Left lung (tissue), 10 donors: ENCODE data around the gene RBFOX2. TPM values are rescaled to one million over a fixed set of nuclear protein-coding genes. Genes with fewer than 3 reads are reported as not detected.

Experiments used
- ATAC-seq: fragments of 200-7000 bp; cut with Tn5 transposase; one replicate; pipeline ENCODE4 v1.9.1; 2020; ENCODE audit warnings: moderate library complexity
- DNase-seq, 4 donors: peaks; one replicate each; pipeline ENCODE4 v3.0.0-alpha.2; 2013 to 2020
- H3K27ac ChIP-seq, 2 donors: fragments of 200-600 bp; sonication (generic) in 1 of 2; one replicate each; pipeline versions ENCODE4 v1.5.0 to v1.8.0; 2020 to 2021
- H3K27me3 ChIP-seq, 2 donors: fragments of 200-600 bp; sonication (generic) in 1 of 2; one replicate each; pipeline versions ENCODE4 v1.5.0 to v1.8.0; 2020 to 2021
- H3K36me3 ChIP-seq, 2 donors: fragments of 200-600 bp; sonication (generic) in 1 of 2; one replicate each; pipeline versions ENCODE4 v1.5.0 to v1.8.0; 2020 to 2021
- H3K4me1 ChIP-seq, 2 donors: fragments of 200-600 bp; one replicate each; pipeline ENCODE4 v1.8.0; 2021
- H3K4me3 ChIP-seq, 2 donors: fragments of 200-600 bp; sonication (generic) in 1 of 2; one replicate each; pipeline versions ENCODE4 v1.5.0 to v1.8.0; 2020 to 2021; ENCODE audit warnings: mild to moderate bottlenecking in 1 of 2
- H3K9me3 ChIP-seq, 2 donors: fragments of 200-600 bp; sonication (generic) in 1 of 2; one replicate each; pipeline versions ENCODE4 v1.5.0 to v1.8.0; 2020 to 2021
- intact Hi-C, 2 donors: fragments of 100-400 bp; cut with DNase I; formaldehyde crosslinking; loops; one replicate each; pipeline versions ENCODE4 v1.11.2 to v1.14.2; 2022
- polyA plus RNA-seq, 6 donors: library from polyadenylated mRNA; unstranded; fragments of 120-200 nt; gene quantifications; one replicate each; pipeline ENCODE4 v1.2.1, GENCODE V29; 2013; ENCODE audit not compliant: insufficient read length in 6 of 6
- total RNA-seq, 2 donors: library from RNA; stranded (reverse); fragmentation: NEBNext Ultra II Directional; extraction: Animal tissue kit (Norgen Biotek cat#: 25700); gene quantifications; one replicate each; pipeline ENCODE4 v1.2.1, GENCODE V29; 2021
- TF ChIP-seq, protein P1 (sequence below), 2 donors: fragments of 200-600 bp; sonication (generic) in 1 of 2; IDR thresholded peaks; one replicate each; pipeline versions ENCODE4 v1.5.0 to v1.8.0; 2021; ENCODE audit warnings: antibody characterized with exemption in 2 of 2
- donor health status: DM: no; HTN: yes; CAD: no.
- donor health status: DM: no; HTN: no; CAD: no.

Gene RBFOX2
- total and polyA plus RNA-seq, 8 donors: 63.1 to 171 (median 154) TPM

DNA sequence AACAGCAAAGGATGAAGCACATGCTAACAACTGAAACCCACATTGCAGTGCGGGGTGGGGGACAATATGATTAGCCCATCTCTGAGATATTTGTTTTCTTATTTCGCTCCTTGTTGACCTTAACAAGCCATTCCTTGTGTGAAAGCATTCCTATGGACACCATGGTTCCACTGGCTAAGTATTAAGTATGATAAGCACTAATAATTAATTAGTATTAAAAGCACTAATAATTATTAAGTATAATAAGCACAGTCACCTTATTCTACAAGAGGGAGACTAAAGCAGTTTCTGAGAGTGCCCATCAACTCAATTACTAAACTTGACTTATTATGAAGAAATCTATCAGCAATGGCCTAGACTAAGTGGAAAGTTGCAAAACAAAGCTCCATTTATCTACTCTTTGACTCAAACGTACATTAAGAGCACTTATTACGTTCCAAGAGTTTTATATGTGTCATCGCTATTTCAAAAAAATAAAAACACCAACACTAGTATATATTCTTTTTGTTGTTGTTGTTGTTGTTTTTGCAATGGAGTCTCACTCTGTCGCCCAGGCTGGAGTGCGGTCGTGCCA, 65.3 kb downstream of the RBFOX2 start:
- DNase-seq (no peak), ATAC-seq (no peak)
- H3K27ac ChIP-seq: no peak overlapping the region
- no peak overlapping the region for H3K4me3 ChIP-seq
- H3K9me3 ChIP-seq: no peaks in the 10 kb centered on the region
- TF ChIP-seq, protein P1, sequence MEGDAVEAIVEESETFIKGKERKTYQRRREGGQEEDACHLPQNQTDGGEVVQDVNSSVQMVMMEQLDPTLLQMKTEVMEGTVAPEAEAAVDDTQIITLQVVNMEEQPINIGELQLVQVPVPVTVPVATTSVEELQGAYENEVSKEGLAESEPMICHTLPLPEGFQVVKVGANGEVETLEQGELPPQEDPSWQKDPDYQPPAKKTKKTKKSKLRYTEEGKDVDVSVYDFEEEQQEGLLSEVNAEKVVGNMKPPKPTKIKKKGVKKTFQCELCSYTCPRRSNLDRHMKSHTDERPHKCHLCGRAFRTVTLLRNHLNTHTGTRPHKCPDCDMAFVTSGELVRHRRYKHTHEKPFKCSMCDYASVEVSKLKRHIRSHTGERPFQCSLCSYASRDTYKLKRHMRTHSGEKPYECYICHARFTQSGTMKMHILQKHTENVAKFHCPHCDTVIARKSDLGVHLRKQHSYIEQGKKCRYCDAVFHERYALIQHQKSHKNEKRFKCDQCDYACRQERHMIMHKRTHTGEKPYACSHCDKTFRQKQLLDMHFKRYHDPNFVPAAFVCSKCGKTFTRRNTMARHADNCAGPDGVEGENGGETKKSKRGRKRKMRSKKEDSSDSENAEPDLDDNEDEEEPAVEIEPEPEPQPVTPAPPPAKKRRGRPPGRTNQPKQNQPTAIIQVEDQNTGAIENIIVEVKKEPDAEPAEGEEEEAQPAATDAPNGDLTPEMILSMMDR (IDR thresholded peaks at IDR 0.05): no peak
- no peaks in the 10 kb centered on the region for H3K27me3 ChIP-seq
- intact Hi-C loops: no loop called here
- H3K36me3 ChIP-seq: no peaks in the 10 kb centered on the region
- H3K4me1 ChIP-seq: peaks cover 0 to 12% of the 10 kb centered on the region in 2 donors

DNA sequence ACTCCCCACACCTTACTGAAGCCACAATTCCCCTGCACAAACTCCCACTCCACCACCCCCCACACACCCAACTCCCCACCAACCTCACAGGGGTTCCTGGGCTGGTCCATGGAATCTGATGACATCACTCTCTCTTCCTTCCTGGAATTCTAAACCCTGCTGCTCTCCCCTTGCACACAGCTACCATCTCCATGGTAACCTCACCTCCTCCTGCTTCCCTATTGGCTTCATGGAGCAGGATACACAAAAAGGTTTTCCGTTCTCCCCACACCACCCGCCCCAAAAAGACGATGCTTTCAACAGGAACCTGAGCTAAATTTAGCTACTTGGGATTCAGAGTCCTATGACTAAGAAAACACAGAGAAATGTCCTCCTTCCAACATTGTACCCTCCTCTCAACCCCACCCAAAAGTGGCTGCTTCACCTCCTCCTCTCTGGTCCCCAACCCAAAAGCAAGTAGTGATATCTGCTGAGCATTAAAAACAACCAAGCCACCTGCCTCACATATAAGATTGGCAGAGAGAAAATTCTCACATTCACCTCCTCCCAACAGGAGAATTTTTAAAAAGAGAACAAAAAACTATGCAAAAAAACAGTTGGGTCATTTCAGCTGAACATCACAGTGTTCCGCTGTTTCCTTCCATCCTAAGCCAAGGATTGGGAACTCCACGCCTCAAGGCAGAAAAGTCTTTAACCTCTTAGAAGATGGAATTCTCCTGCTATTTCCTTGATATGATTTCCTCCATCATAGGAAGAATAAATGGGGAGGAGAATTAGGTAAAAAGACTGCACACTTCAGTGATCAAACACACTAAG, 66.9 kb downstream of the RBFOX2 start:
- Histone ChIP-seq H3K27ac (peak overlapping the region; percentile 62 to 64), H3K36me3 (no peaks in the 10 kb centered on the region), H3K4me1 (peaks cover 0 to 12% of the 10 kb centered on the region in 2 donors), H3K27me3 (no peaks in the 10 kb centered on the region), H3K4me3 (no peak overlapping the region), H3K9me3 (no peaks in the 10 kb centered on the region)
- DNase-seq (peak in 3 of 4 donors; percentile 19 to 70 (median 34)), ATAC-seq (peak; percentile 79)
- intact Hi-C loops: no loop called here
- TF ChIP-seq, protein P1 (IDR thresholded peaks at IDR 0.05): no peak

DNA sequence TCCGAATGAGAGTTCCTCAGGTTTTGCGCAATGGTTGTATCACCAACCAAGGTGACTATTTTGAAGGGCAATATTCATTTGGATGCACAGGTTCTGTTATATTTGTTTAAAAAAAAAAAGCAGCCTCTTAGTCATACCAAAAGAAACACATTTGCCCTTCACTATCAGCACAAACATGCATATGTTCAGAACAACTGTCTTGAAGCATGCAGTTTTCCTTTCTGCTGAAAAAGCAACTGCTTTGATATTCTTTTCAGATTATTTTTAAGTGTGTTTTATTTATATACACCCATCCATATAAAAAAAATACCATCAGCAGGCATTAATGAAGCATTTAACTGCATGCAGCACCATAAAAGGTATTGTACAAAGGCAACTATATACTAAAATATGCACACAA, 67.8 kb downstream of the RBFOX2 start:
- Histone ChIP-seq H3K27ac (peak overlapping the region; percentile 60 to 62), H3K36me3 (no peaks in the 10 kb centered on the region), H3K4me3 (no peak overlapping the region), H3K27me3 (no peaks in the 10 kb centered on the region), H3K9me3 (no peaks in the 10 kb centered on the region), H3K4me1 (peaks cover 0 to 12% of the 10 kb centered on the region in 2 donors)
- DNase-seq: no peak
- intact Hi-C loops: no loop called here
- no peak for ATAC-seq
- TF ChIP-seq, protein P1 (IDR thresholded peaks at IDR 0.05): no peak

DNA sequence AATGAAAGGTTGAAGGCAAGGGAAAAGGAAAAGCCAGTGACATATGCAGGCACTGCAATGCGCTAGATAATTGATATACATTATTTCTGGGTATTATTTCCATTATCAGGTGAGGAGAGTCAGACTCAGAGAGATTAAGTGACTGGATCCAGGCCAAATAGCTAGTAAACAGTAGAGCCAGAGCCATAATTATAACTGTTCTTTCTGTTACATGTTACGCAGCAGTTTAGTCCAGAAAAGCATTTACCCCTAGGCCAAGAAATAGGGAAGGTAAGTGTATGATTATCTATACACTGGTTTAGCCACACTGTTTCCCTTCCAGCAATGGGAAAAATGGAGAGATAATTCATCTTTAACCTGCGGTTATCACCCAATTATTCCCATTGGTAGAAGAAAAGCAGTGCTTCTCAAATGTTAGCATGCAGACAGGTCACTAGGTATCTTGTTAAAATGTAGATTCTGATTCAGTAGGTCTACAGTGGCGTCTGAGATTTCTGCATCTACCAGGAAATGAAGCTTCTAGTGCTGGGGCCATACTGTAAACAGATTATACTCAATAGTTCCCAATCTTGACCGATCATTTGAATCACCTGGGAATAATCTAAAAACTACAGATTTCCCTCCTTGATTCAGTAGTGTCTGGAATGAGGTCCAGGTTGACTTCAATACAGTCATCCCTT, 69.4 kb downstream of the RBFOX2 start:
- H3K4me3 ChIP-seq: no peak overlapping the region
- H3K27ac ChIP-seq: no peak overlapping the region
- peaks cover 0 to 12% of the 10 kb centered on the region in 2 donors for H3K4me1 ChIP-seq
- intact Hi-C loops: no loop called here
- no peaks in the 10 kb centered on the region for H3K36me3 ChIP-seq
- no peaks in the 10 kb centered on the region for H3K9me3 ChIP-seq
- DNase-seq (no peak), ATAC-seq (no peak)
- H3K27me3 ChIP-seq: no peaks in the 10 kb centered on the region
- TF ChIP-seq, protein P1 (IDR thresholded peaks at IDR 0.05): no peak

DNA sequence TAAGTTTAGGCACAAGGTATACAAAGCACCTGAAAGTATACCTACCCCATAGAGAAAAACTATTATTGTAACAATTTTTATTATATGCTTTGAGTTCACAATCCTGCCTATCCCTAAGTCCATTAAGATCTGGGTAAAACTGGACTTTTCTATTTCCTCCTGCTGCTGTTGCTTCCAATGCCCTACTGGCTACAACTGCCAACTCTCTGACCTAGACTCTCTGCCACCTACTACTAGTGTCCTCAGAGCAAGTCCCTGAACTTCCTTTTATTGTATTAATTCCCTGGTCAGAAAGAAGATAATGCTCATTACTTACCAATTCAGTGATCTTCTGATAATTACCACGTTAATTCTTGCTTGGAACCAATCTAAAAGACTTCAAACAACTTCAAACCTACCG, 70.3 kb downstream of the RBFOX2 start:
- TF ChIP-seq, protein P1 (IDR thresholded peaks at IDR 0.05): no peak
- intact Hi-C loops: no loop called here
- no peak overlapping the region for H3K27ac ChIP-seq
- peaks cover 0 to 12% of the 10 kb centered on the region in 2 donors for H3K4me1 ChIP-seq
- DNase-seq (no peak), ATAC-seq (no peak)
- H3K36me3 ChIP-seq: no peaks in the 10 kb centered on the region
- no peaks in the 10 kb centered on the region for H3K9me3 ChIP-seq
- H3K4me3 ChIP-seq: no peak overlapping the region
- H3K27me3 ChIP-seq: no peaks in the 10 kb centered on the region
